ENCODE results near the gene MAPKBP1. TPM values are rescaled to one million over a fixed set of nuclear protein-coding genes. Genes with fewer than 3 reads are reported as not detected.
"Not testable (repeated sequence)": the region's sequence is repeated elsewhere in the genome, so short reads cannot be mapped to it uniquely, and the experiment has no call there.

The MAPKBP1 gene
- total and polyA plus RNA-seq, 3 experiments from 2014 or later = 4.8 to 17.8 (median 16.0) TPM

- peak overlapping the region in 4 of 7 donors; percentile 6 to 82 (median 33) for H3K4me3 Mint-ChIP-seq
- ChIA-PET POLR2A (no interaction called here), CTCF (interaction anchor here (1.4 to 1.6 kb wide), 2 partner anchors 18 to 56 kb away, joined by 4 to 5 read pairs; partner anchors contain the start of gene MAPKBP1)
- Histone ChIP-seq H3K27ac (ENCODE audit: low read depth, low read length) (no peak overlapping the region), H3K9me3 (ENCODE audit: low read length) (no peaks in the 10 kb centered on the region), H3K36me3 (ENCODE audit: insufficient read depth, low read length) (peaks cover 4% of the 10 kb centered on the region), H3K4me1 (ENCODE audit: insufficient read depth, low read length) (peaks cover 45% of the 10 kb centered on the region), H3K4me3 (ENCODE audit: low read length) (no peak overlapping the region), H3K27me3 (ENCODE audit: insufficient read depth, low read length, poor library complexity, severe bottlenecking) (no peaks in the 10 kb centered on the region)
- no peaks in the 10 kb centered on the region for H3K9me3 Mint-ChIP-seq
- peaks cover 0 to 3% of the 10 kb centered on the region in 2 donors for H3K27me3 Mint-ChIP-seq
- peak overlapping the region in 2 of 8 donors; percentile 29 to 55 for H3K27ac Mint-ChIP-seq
- no peak for DNase-seq
- peaks cover 50 to 70% (median 59%) of the 10 kb centered on the region in 3 donors for H3K4me1 Mint-ChIP-seq
- H3K36me3 Mint-ChIP-seq = peaks cover 4 to 46% (median 4%) of the 10 kb centered on the region in 3 donors
These were observed 55.8 kb downstream of the MAPKBP1 start for GRCh38 chr15:41829959-41830646.

GRCh38 chr15:41831291-41831690, 57.0 kb downstream of the MAPKBP1 start:
- H3K36me3 Mint-ChIP-seq = peaks cover 4 to 54% (median 4%) of the 10 kb centered on the region in 3 donors
- H3K9me3 ChIP-seq (ENCODE audit: low read length); H3K36me3 ChIP-seq (ENCODE audit: insufficient read depth, low read length); H3K27me3 Mint-ChIP-seq; H3K4me3 ChIP-seq (ENCODE audit: low read length); H3K27ac ChIP-seq (ENCODE audit: low read depth, low read length); H3K9me3 Mint-ChIP-seq; H3K27me3 ChIP-seq (ENCODE audit: insufficient read depth, low read length, poor library complexity, severe bottlenecking): not testable (repeated sequence)
- H3K27ac Mint-ChIP-seq = peak overlapping the region; percentile 45 to 90 (median 76)
- ChIA-PET POLR2A (interaction anchor here (0.6 to 1.2 kb wide), 2 partner anchors 64 to 108 kb away, joined by 3 read pairs; no protein-coding TSS in a partner anchor), CTCF (interaction anchor here (1.0 to 2.5 kb wide), 5 partner anchors 19 to 106 kb away, joined by 3 to 12 read pairs (median 4); partner anchors contain the start of gene MAPKBP1)
- peaks cover 50 to 75% (median 63%) of the 10 kb centered on the region in 3 donors for H3K4me1 Mint-ChIP-seq
- H3K4me1 ChIP-seq (ENCODE audit: insufficient read depth, low read length) = peaks cover 45% of the 10 kb centered on the region
- peak overlapping the region; percentile 51 to 82 (median 72) for H3K4me3 Mint-ChIP-seq
- peak in 3 of 5 donors; percentile 35 to 70 (median 64) for DNase-seq

- peak overlapping the region in 4 of 8 donors; percentile 43 to 87 (median 77) for H3K27ac Mint-ChIP-seq
- H3K36me3 Mint-ChIP-seq = peaks cover 4 to 59% (median 6%) of the 10 kb centered on the region in 3 donors
These were observed 57.9 kb downstream of the MAPKBP1 start for GRCh38 chr15:41832208-41832607.

GRCh38 chr15:41832875-41833274, 58.6 kb downstream of the MAPKBP1 start:
- peak overlapping the region in 7 of 8 donors; percentile 2 to 90 (median 64) for H3K27ac Mint-ChIP-seq
- H3K4me3 Mint-ChIP-seq = peak overlapping the region in 4 of 7 donors; percentile 3 to 66 (median 40)
- ChIA-PET POLR2A (no interaction called here), CTCF (interaction anchor here (1.3 to 2.5 kb wide), 2 partner anchors 59 to 71 kb away, joined by 4 to 12 read pairs; partner anchors contain the start of gene MAPKBP1)
- H3K36me3 Mint-ChIP-seq = peaks cover 8 to 61% (median 8%) of the 10 kb centered on the region in 3 donors
- Histone ChIP-seq H3K9me3 (ENCODE audit: low read length) (no peaks in the 10 kb centered on the region), H3K27me3 (ENCODE audit: insufficient read depth, low read length, poor library complexity, severe bottlenecking) (no peaks in the 10 kb centered on the region), H3K4me1 (ENCODE audit: insufficient read depth, low read length) (peaks cover 45% of the 10 kb centered on the region), H3K27ac (ENCODE audit: low read depth, low read length) (no peak overlapping the region), H3K4me3 (ENCODE audit: low read length) (no peak overlapping the region), H3K36me3 (ENCODE audit: insufficient read depth, low read length) (peaks cover 4% of the 10 kb centered on the region)
- H3K27me3 Mint-ChIP-seq = peaks cover 0 to 3% of the 10 kb centered on the region in 2 donors
- no peaks in the 10 kb centered on the region for H3K9me3 Mint-ChIP-seq
- DNase-seq = no peak
- H3K4me1 Mint-ChIP-seq = peaks cover 50 to 70% (median 60%) of the 10 kb centered on the region in 3 donors

More at GRCh38 chr15:41832208-41832607, 57.9 kb downstream of the MAPKBP1 start:
- no peak for DNase-seq
- ChIA-PET POLR2A (interaction anchor here (0.6 to 1.2 kb wide), 2 partner anchors 63 to 364 kb away, joined by 3 to 4 read pairs; no protein-coding TSS in a partner anchor), CTCF (interaction anchor here (1.3 to 2.5 kb wide), 2 partner anchors 58 to 72 kb away, joined by 4 to 12 read pairs; partner anchors contain the start of gene MAPKBP1)
- Mint-ChIP-seq H3K27me3 (peaks cover 0 to 3% of the 10 kb centered on the region in 2 donors), H3K9me3 (no peaks in the 10 kb centered on the region), H3K4me3 (peak overlapping the region in 2 of 7 donors; percentile 45 to 61), H3K4me1 (peaks cover 50 to 73% (median 61%) of the 10 kb centered on the region in 3 donors)
- Histone ChIP-seq H3K36me3 (ENCODE audit: insufficient read depth, low read length) (peaks cover 4% of the 10 kb centered on the region), H3K27ac (ENCODE audit: low read depth, low read length) (no peak overlapping the region), H3K9me3 (ENCODE audit: low read length) (no peaks in the 10 kb centered on the region), H3K27me3 (ENCODE audit: insufficient read depth, low read length, poor library complexity, severe bottlenecking) (no peaks in the 10 kb centered on the region), H3K4me1 (ENCODE audit: insufficient read depth, low read length) (peaks cover 45% of the 10 kb centered on the region), H3K4me3 (ENCODE audit: low read length) (no peak overlapping the region)

- Mint-ChIP-seq H3K27me3 (peaks cover 0 to 3% of the 10 kb centered on the region in 2 donors), H3K27ac (peak overlapping the region in 1 of 8 donors; percentile 27), H3K9me3 (no peaks in the 10 kb centered on the region), H3K36me3 (peaks cover 8 to 62% (median 8%) of the 10 kb centered on the region in 3 donors), H3K4me3 (no peak overlapping the region), H3K4me1 (peaks cover 41 to 63% (median 53%) of the 10 kb centered on the region in 3 donors)
- peaks cover 4% of the 10 kb centered on the region for H3K36me3 ChIP-seq (ENCODE audit: insufficient read depth, low read length)
- H3K27ac ChIP-seq (ENCODE audit: low read depth, low read length) = no peak overlapping the region
- CTCF ChIA-PET = no interaction called here
- DNase-seq = no peak
- peaks cover 39% of the 10 kb centered on the region for H3K4me1 ChIP-seq (ENCODE audit: insufficient read depth, low read length)
- H3K27me3 ChIP-seq (ENCODE audit: insufficient read depth, low read length, poor library complexity, severe bottlenecking) = no peaks in the 10 kb centered on the region
- no peak overlapping the region for H3K4me3 ChIP-seq (ENCODE audit: low read length)
- POLR2A ChIA-PET = interaction anchor here (1.1 kb wide), 1 partner anchor 16 kb away, joined by 4 read pairs; no protein-coding TSS in a partner anchor
- no peaks in the 10 kb centered on the region for H3K9me3 ChIP-seq (ENCODE audit: low read length)
These were observed 59.8 kb downstream of the MAPKBP1 start for GRCh38 chr15:41834096-41834495.

- H3K36me3 ChIP-seq (ENCODE audit: insufficient read depth, low read length) = peaks cover 10% of the 10 kb centered on the region
- peaks cover 8 to 70% (median 8%) of the 10 kb centered on the region in 3 donors for H3K36me3 Mint-ChIP-seq
- no peak for DNase-seq
- ChIA-PET CTCF (no interaction called here), POLR2A (no interaction called here)
- no peaks in the 10 kb centered on the region for H3K9me3 Mint-ChIP-seq
- no peak overlapping the region for H3K27ac ChIP-seq (ENCODE audit: low read depth, low read length)
- H3K4me1 Mint-ChIP-seq = peaks cover 30 to 46% (median 39%) of the 10 kb centered on the region in 3 donors
- H3K27ac Mint-ChIP-seq = peak overlapping the region in 1 of 8 donors; percentile 43
- H3K27me3 ChIP-seq (ENCODE audit: insufficient read depth, low read length, poor library complexity, severe bottlenecking) = no peaks in the 10 kb centered on the region
- H3K27me3 Mint-ChIP-seq = peaks cover 0 to 3% of the 10 kb centered on the region in 2 donors
- H3K4me1 ChIP-seq (ENCODE audit: insufficient read depth, low read length) = peaks cover 27% of the 10 kb centered on the region
- no peak overlapping the region for H3K4me3 ChIP-seq (ENCODE audit: low read length)
- no peaks in the 10 kb centered on the region for H3K9me3 ChIP-seq (ENCODE audit: low read length)
- H3K4me3 Mint-ChIP-seq = no peak overlapping the region
These were observed 61.8 kb downstream of the MAPKBP1 start for GRCh38 chr15:41836073-41836472.

DNA sequence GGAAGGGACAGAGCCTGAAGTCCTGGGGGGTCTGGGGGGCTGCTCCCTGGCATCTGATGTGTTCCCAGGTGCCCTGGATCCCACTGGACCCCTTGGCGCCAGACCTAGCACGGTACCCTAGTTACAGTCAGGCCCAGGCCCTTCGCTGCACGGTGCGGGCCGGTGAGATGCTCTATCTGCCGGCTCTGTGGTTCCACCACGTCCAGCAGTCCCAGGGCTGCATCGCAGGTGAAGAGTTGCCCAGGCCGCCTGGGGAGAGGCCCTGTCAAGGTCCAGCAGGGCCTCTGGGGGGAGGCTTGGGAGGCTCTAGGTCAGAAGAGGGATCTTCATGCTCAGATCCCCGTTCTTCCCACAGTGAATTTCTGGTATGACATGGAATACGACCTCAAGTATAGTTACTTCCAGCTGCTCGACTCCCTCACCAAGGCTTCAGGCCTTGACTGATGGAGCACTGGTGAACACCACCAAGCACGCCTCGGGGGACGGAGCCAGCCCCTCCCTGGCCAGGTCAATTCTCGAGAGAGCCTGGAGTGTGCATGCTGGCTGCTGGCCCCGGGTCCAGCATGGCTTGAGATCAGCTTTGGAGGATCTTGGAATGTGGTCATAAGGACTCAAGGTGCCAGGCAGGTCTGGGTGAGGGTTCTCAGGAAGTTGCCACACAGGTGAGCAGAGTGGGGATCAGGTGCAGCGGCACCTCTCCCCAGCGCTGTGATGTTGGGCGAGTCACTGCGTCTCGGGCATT, 62.6 kb downstream of the MAPKBP1 start:
- H3K27ac ChIP-seq (ENCODE audit: low read depth, low read length) = no peak overlapping the region
- H3K4me1 ChIP-seq (ENCODE audit: insufficient read depth, low read length) = peaks cover 19% of the 10 kb centered on the region
- H3K36me3 ChIP-seq (ENCODE audit: insufficient read depth, low read length) = peaks cover 10% of the 10 kb centered on the region
- ChIA-PET CTCF (no interaction called here), POLR2A (no interaction called here)
- no peak overlapping the region for H3K4me3 Mint-ChIP-seq
- no peaks in the 10 kb centered on the region for H3K9me3 Mint-ChIP-seq
- no peaks in the 10 kb centered on the region for H3K27me3 Mint-ChIP-seq
- H3K9me3 ChIP-seq (ENCODE audit: low read length) = no peaks in the 10 kb centered on the region
- H3K4me1 Mint-ChIP-seq = peaks cover 22 to 38% (median 31%) of the 10 kb centered on the region in 3 donors
- peak overlapping the region in 1 of 8 donors; percentile 19 for H3K27ac Mint-ChIP-seq
- H3K4me3 ChIP-seq (ENCODE audit: low read length) = no peak overlapping the region
- no peak for DNase-seq
- H3K27me3 ChIP-seq (ENCODE audit: insufficient read depth, low read length, poor library complexity, severe bottlenecking) = no peaks in the 10 kb centered on the region
- H3K36me3 Mint-ChIP-seq = peaks cover 8 to 68% (median 8%) of the 10 kb centered on the region in 3 donors

All from CD8-positive, alpha-beta memory T cell (primary cell).